Endothelial cell of umbilical vein (primary cell): Measurements from ENCODE around the gene TMEM181. TPM values are rescaled to one million over a fixed set of nuclear protein-coding genes. Genes with fewer than 3 reads are reported as not detected.

ENCODE experiments used
- BruUV-seq: library from RNA; stranded (reverse); fragments of 400-500 nt; replicated peaks from 2 replicates; lab custom pipeline; 2021; lab: Mats Ljungman, UMichigan
- CTCF ChIA-PET: fragments of 300-600, 350-600 bp; sonication (Branson Sonifier 250); formaldehyde crosslinking; loops from one replicate; lab custom pipeline; 2021; ENCODE audit warnings: antibody characterized with exemption, inconsistent platforms; lab: Charles Lee
- POLR2A ChIA-PET: fragments of 300-600, 350-600 bp; sonication (Branson Sonifier 250); formaldehyde crosslinking; loops from one replicate; lab custom pipeline; 2021; ENCODE audit warnings: antibody characterized with exemption, inconsistent platforms; lab: Charles Lee
- DNase-seq: peaks from one replicate; pipeline ENCODE4 v3.0.0-alpha.2; 2011; ENCODE audit warnings: low read depth, low spot score
- FAIRE-seq: peaks from 2 replicates; lab custom pipeline; 2011; peaks lifted over from hg19 to GRCh38; lab: Jason Lieb, UNC
- H2AFZ ChIP-seq: 2 replicates; pipeline ENCODE4 v1.6.0; 2012; ENCODE audit warnings: low read depth, low read length, control low read depth, inconsistent platforms
- H3K27ac ChIP-seq: 2 replicates; pipeline ENCODE4 v1.5.1; 2011; ENCODE audit warnings: low read depth, mild to moderate bottlenecking, control low read depth, low read length, moderate library complexity; ENCODE audit not compliant: insufficient read depth
- H3K27me3 ChIP-seq, 2 experiments: 2 replicates each; pipeline versions ENCODE4 v1.6.0 to v1.6.1; 2011; ENCODE audit warnings: low read length in 2 of 2, mixed read lengths in 1 of 2; ENCODE audit not compliant: control insufficient read depth in 2 of 2, insufficient read depth in 2 of 2
- H3K36me3 ChIP-seq, 2 experiments: 2 replicates in 1 of 2; 3 replicates in 1 of 2; pipeline ENCODE4 v1.5.1; 2011; ENCODE audit warnings: low read length in 2 of 2, mild to moderate bottlenecking in 1 of 2, moderate library complexity in 1 of 2; ENCODE audit not compliant: control insufficient read depth in 2 of 2, insufficient read depth in 2 of 2; ENCODE audit errors: extremely low read depth in 1 of 2
- H3K4me1 ChIP-seq: 3 replicates; pipeline ENCODE4 v1.5.1; 2011; ENCODE audit warnings: mild to moderate bottlenecking, low read length; ENCODE audit not compliant: control insufficient read depth, insufficient read depth; ENCODE audit errors: extremely low read depth
- H3K4me2 ChIP-seq: 2 replicates; pipeline ENCODE4 v1.6.1; 2011; ENCODE audit warnings: low read length, control low read depth, mixed read lengths; ENCODE audit not compliant: insufficient read depth
- H3K4me3 ChIP-seq, 3 experiments: fragments of 200-600 bp in 1 of 3; sonication (generic), shearing (Covaris generic) in 1 of 3; replicated peaks in 1 of 3; 2 replicates each; pipeline ENCODE4 v1.5.1; 2011 to 2016; ENCODE audit warnings: control low read depth in 3 of 3, low read length in 3 of 3, mild to moderate bottlenecking in 2 of 3, inconsistent platforms in 1 of 3, low read depth in 1 of 3, moderate library complexity in 1 of 3; ENCODE audit not compliant: insufficient read depth in 1 of 3
- H3K79me2 ChIP-seq: 2 replicates; pipeline ENCODE4 v1.6.0; 2012; ENCODE audit warnings: low read length, inconsistent platforms; ENCODE audit not compliant: control insufficient read depth, insufficient read depth
- H3K9ac ChIP-seq: replicated peaks from 2 replicates; pipeline ENCODE3; 2011; ENCODE audit warnings: low read length, control low read depth; ENCODE audit not compliant: insufficient read depth; ENCODE audit errors: extremely low read depth
- H3K9me1 ChIP-seq: replicated peaks from 3 replicates; pipeline ENCODE4 v1.6.0; 2011; ENCODE audit warnings: mild to moderate bottlenecking, low read length; ENCODE audit not compliant: control insufficient read depth, insufficient read depth; ENCODE audit errors: extremely low read depth
- H3K9me3 ChIP-seq: replicated peaks from 2 replicates; pipeline ENCODE4 v1.5.1; 2012; ENCODE audit warnings: low read length, inconsistent platforms; ENCODE audit not compliant: control insufficient read depth, insufficient read depth
- H4K20me1 ChIP-seq: replicated peaks from 2 replicates; pipeline ENCODE3; 2011; ENCODE audit warnings: mild to moderate bottlenecking, low read length; ENCODE audit not compliant: control insufficient read depth, insufficient read depth; ENCODE audit errors: extremely low read depth
- CTCF ChIP-seq, 2 donors: IDR thresholded peaks; 1 replicate in 1 of 2; 2 replicates in 1 of 2; pipeline ENCODE4 v1.5.1; 2011; ENCODE audit warnings: low read length in 2 of 2, mild to moderate bottlenecking in 2 of 2, moderate library complexity in 2 of 2, control low read depth in 1 of 2, inconsistent platforms in 1 of 2, low read depth in 1 of 2; ENCODE audit not compliant: insufficient read depth in 1 of 2; ENCODE audit errors: extremely low read depth in 1 of 2
- EZH2 ChIP-seq: IDR thresholded peaks from 2 replicates; pipeline ENCODE4 v1.6.1; 2012; ENCODE audit warnings: borderline replicate concordance, low read depth, mild to moderate bottlenecking, moderate library complexity, low read length, inconsistent platforms; ENCODE audit not compliant: severe bottlenecking
- FOS ChIP-seq: IDR thresholded peaks from 2 replicates; pipeline ENCODE4 v1.6.1; 2011; ENCODE audit warnings: mild to moderate bottlenecking, low read length, moderate library complexity, borderline replicate concordance; ENCODE audit not compliant: insufficient read depth
- GATA2 ChIP-seq: IDR thresholded peaks from 2 replicates; pipeline ENCODE4 v1.7.0; 2011; ENCODE audit warnings: low read depth, mild to moderate bottlenecking, moderate library complexity, mixed read lengths, low read length; ENCODE audit not compliant: insufficient read length, insufficient read depth
- JUN ChIP-seq: IDR thresholded peaks from 2 replicates; pipeline ENCODE4 v1.6.1; 2011; ENCODE audit warnings: borderline replicate concordance, low read depth; ENCODE audit not compliant: insufficient read length, insufficient read depth
- MAX ChIP-seq: IDR thresholded peaks from 2 replicates; pipeline ENCODE4 v1.6.1; 2011; ENCODE audit not compliant: insufficient read depth, insufficient read length
- POLR2A ChIP-seq: IDR thresholded peaks from 2 replicates; pipeline ENCODE4 v1.6.1; 2012; ENCODE audit warnings: low read depth, mild to moderate bottlenecking, control low read depth, low read length
- POLR2AphosphoS5 ChIP-seq: IDR thresholded peaks from 2 replicates; pipeline ENCODE4 v1.6.1; 2012; ENCODE audit warnings: low read depth, mild to moderate bottlenecking, control low read depth, low read length, moderate library complexity; ENCODE audit not compliant: insufficient read depth
- dilution Hi-C: fragments of 300-500 bp; cut with MboI; formaldehyde crosslinking; loops from one replicate; pipeline ENCODE4 v1.15.0; 2019; ENCODE audit warnings: low sequenced_read_pairs; ENCODE audit not compliant: extremely low pct_ligation_motif_present
- intact Hi-C: fragments of 100-400 bp; cut with micrococcal nuclease; formaldehyde crosslinking; loops from one replicate; pipeline ENCODE4 v1.10.0; 2022
- polyA plus RNA-seq, 4 experiments: library from polyadenylated mRNA; depleted of rRNA in 3 of 4; stranded (reverse) in 3 of 4; unstranded in 1 of 4; fragments of >200 nt; gene quantifications; 2 replicates each; pipeline versions ENCODE4 v1.2.1 to v1.2.3, GENCODE V29; 2011 to 2012; ENCODE audit warnings: missing spikeins in 1 of 4
- total RNA-seq: library from RNA; stranded (reverse); gene quantifications from 2 replicates; pipeline ENCODE4 v1.2.3, GENCODE V29; 2021

TMEM181 gene
- total and polyA plus RNA-seq, 2 donors (not counting 3 experiments of a cell fraction or from before 2014, with no cell fraction given), result 21.7 to 33.5 TPM

DNA sequence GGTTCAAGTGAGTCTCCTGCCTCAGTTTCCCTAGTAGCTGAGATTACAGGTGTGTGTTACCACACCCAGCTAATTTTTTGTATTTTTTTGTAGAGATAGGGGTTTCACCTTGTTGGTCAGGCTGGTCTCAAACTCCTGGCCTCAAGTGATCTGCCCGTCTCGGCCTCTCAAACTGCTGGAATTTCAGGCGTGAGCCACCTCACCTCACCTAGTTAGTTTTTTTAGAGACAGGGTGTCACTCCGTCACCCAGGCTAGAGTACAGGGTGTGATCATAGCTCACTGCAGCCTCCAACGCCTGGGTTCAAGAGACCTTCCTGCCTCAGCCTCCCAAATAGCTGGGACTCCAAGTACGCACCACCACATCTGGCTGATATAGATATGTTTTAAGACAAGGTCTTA is 112.8 kb downstream of the TMEM181 start:
- no peak overlapping the region for H3K9ac ChIP-seq
- no TSS peak for BruUV-seq
- H3K79me2 ChIP-seq, result no peaks in the 10 kb centered on the region
- no peak overlapping the region for H3K27ac ChIP-seq
- H2AFZ ChIP-seq, result no peak overlapping the region
- H3K4me2 ChIP-seq, result no peak overlapping the region
- POLR2A ChIA-PET, result no interaction called here
- H4K20me1 ChIP-seq, result no peaks in the 10 kb centered on the region
- no peaks in the 10 kb centered on the region for H3K9me3 ChIP-seq
- no peaks in the 10 kb centered on the region for H3K4me1 ChIP-seq
- H3K36me3 ChIP-seq, result no peaks in the 10 kb centered on the region
- CTCF ChIA-PET, result interaction anchor here (0.9 to 8.2 kb wide), 4 partner anchors 12 to 452 kb away, joined by 3 to 45 read pairs (median 4); no protein-coding TSS in a partner anchor
- intact Hi-C loops, result no loop called here
- H3K27me3 ChIP-seq, result peaks cover 2 to 10% of the 10 kb centered on the region in 2 experiments
- TF ChIP-seq GATA2, result no peak
- no peak for TF ChIP-seq MAX
- TF ChIP-seq CTCF (IDR thresholded peaks at IDR 0.05; ENCODE audit: extremely low read depth in 1 of 2, insufficient read depth in 1 of 2, low read depth in 1 of 2, low read length in 2 of 2), result no peak
- no peak for TF ChIP-seq POLR2AphosphoS5
- TF ChIP-seq FOS, result no peak
- TF ChIP-seq JUN, result no peak
- no peak for TF ChIP-seq EZH2
- no peak for TF ChIP-seq POLR2A
- H3K4me3 ChIP-seq, result no peak overlapping the region
- dilution Hi-C loops, result no loop called here
- no peak for DNase-seq
- H3K9me1 ChIP-seq, result no peaks in the 10 kb centered on the region
- FAIRE-seq, result no peak
